DOHH2 (cell line): ENCODE measurements around the gene KIFC1.

Experiments used
- H3F3A ChIP-seq: fragments of 200-600 bp; sonication (generic), shearing (Covaris generic); 2 replicates; pipeline ENCODE4 v1.6.0; 2016; ENCODE audit warnings: antibody characterized with exemption, mild to moderate bottlenecking; ENCODE audit not compliant: control insufficient read depth, insufficient read depth
- H3K27ac ChIP-seq: fragments of 200-600 bp; sonication (generic); 2 replicates; pipeline ENCODE4 v1.5.1; 2014; ENCODE audit warnings: low read depth, mild to moderate bottlenecking, low read length, moderate library complexity
- H3K27me3 ChIP-seq: fragments of 200-600 bp; sonication (generic); 2 replicates; pipeline ENCODE4 v1.6.1; 2014; ENCODE audit warnings: mild to moderate bottlenecking, low read length, mixed read lengths; ENCODE audit not compliant: control insufficient read depth
- H3K36me3 ChIP-seq: fragments of 200-600 bp; sonication (generic); 2 replicates; pipeline ENCODE4 v1.6.1; 2014; ENCODE audit warnings: mild to moderate bottlenecking, low read length, moderate library complexity, mixed read lengths; ENCODE audit not compliant: control insufficient read depth
- H3K4me1 ChIP-seq: fragments of 200-600 bp; sonication (generic); 2 replicates; pipeline ENCODE4 v1.6.1; 2014; ENCODE audit warnings: mild to moderate bottlenecking, low read length, mixed read lengths; ENCODE audit not compliant: control insufficient read depth
- H3K4me2 ChIP-seq: fragments of 200-600 bp; sonication (generic); 2 replicates; pipeline ENCODE4 v1.6.0; 2014; ENCODE audit warnings: mild to moderate bottlenecking, low read length, moderate library complexity
- H3K4me3 ChIP-seq: fragments of 200-600 bp; sonication (generic); 2 replicates; pipeline ENCODE4 v1.5.1; 2014; ENCODE audit warnings: mild to moderate bottlenecking, low read length, mixed read lengths
- H3K79me2 ChIP-seq: fragments of 200-600 bp; sonication (generic); 2 replicates; pipeline ENCODE4 v1.6.1; 2014; ENCODE audit warnings: mild to moderate bottlenecking, low read length, mixed read lengths; ENCODE audit not compliant: control insufficient read depth
- H3K9me2 ChIP-seq: fragments of 200-600 bp; sonication (generic); replicated peaks from 2 replicates; pipeline ENCODE4 v1.6.1; 2014; ENCODE audit warnings: mild to moderate bottlenecking, low read length, mixed read lengths; ENCODE audit not compliant: control insufficient read depth
- H3K9me3 ChIP-seq: fragments of 200-600 bp; sonication (generic); 2 replicates; pipeline ENCODE4 v1.6.1; 2014; ENCODE audit warnings: antibody characterized with exemption, low read length, mixed read lengths; ENCODE audit not compliant: control insufficient read depth, insufficient read depth
- H4K20me1 ChIP-seq: fragments of 200-600 bp; sonication (generic); 2 replicates; pipeline ENCODE4 v1.6.0; 2014; ENCODE audit warnings: low read depth, mild to moderate bottlenecking, antibody characterized with exemption, low read length, moderate library complexity; ENCODE audit not compliant: control insufficient read depth, insufficient read depth
- EZH2phosphoT487 ChIP-seq: fragments of 200-600 bp; sonication (generic); IDR thresholded peaks from 2 replicates; pipeline ENCODE4 v1.6.1; 2017; ENCODE audit warnings: borderline replicate concordance, mild to moderate bottlenecking, antibody characterized with exemption, low read length, moderate library complexity, mixed read lengths
- TF ChIP-seq, protein P1 (sequence below): fragments of 200-600 bp; sonication (generic); IDR thresholded peaks from one replicate; pipeline ENCODE4 v1.5.1; 2014; ENCODE audit warnings: antibody characterized with exemption, mild to moderate bottlenecking, low read depth, low read length; ENCODE audit not compliant: poor library complexity, severe bottlenecking

KIFC1 gene

DNA sequence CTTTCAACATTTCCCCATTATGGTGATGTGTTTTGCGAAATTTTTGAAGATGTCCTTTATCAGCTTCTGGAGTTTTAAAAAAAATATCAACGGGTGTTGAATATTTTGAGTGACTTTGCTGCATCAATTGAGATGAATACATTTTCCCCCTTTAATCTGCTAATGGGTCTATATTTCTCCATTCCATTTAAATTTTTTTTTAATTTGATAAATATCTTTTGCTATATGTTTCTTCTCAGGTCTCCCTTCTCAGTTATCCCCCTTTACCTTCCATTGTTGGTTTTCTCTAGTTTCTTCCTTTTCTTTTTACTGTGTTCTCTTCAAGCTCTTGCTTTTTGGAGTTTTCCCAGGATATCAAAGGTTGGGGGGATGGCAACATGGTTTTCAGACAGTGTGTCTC lies 1.4 kb upstream of the KIFC1 start:
- Histone ChIP-seq H3F3A (peaks cover 10% of the 10 kb centered on the region), H3K27me3 (no peaks in the 10 kb centered on the region), H3K9me3 (no peaks in the 10 kb centered on the region), H3K79me2 (peaks cover 36% of the 10 kb centered on the region), H3K4me1 (peaks cover 25% of the 10 kb centered on the region), H4K20me1 (peaks cover 12% of the 10 kb centered on the region; the same call in 1 of the 2 replicates), H3K9me2 (no peaks in the 10 kb centered on the region), H3K36me3 (peaks cover 34% of the 10 kb centered on the region), H3K27ac (no peak overlapping the region), H3K4me3 (no peak overlapping the region), H3K4me2 (peak overlapping the region; percentile 86; the same call in 1 of the 2 replicates)
- TF ChIP-seq EZH2phosphoT487 = no peak
- TF ChIP-seq, protein P1, sequence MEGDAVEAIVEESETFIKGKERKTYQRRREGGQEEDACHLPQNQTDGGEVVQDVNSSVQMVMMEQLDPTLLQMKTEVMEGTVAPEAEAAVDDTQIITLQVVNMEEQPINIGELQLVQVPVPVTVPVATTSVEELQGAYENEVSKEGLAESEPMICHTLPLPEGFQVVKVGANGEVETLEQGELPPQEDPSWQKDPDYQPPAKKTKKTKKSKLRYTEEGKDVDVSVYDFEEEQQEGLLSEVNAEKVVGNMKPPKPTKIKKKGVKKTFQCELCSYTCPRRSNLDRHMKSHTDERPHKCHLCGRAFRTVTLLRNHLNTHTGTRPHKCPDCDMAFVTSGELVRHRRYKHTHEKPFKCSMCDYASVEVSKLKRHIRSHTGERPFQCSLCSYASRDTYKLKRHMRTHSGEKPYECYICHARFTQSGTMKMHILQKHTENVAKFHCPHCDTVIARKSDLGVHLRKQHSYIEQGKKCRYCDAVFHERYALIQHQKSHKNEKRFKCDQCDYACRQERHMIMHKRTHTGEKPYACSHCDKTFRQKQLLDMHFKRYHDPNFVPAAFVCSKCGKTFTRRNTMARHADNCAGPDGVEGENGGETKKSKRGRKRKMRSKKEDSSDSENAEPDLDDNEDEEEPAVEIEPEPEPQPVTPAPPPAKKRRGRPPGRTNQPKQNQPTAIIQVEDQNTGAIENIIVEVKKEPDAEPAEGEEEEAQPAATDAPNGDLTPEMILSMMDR = no peak

DNA sequence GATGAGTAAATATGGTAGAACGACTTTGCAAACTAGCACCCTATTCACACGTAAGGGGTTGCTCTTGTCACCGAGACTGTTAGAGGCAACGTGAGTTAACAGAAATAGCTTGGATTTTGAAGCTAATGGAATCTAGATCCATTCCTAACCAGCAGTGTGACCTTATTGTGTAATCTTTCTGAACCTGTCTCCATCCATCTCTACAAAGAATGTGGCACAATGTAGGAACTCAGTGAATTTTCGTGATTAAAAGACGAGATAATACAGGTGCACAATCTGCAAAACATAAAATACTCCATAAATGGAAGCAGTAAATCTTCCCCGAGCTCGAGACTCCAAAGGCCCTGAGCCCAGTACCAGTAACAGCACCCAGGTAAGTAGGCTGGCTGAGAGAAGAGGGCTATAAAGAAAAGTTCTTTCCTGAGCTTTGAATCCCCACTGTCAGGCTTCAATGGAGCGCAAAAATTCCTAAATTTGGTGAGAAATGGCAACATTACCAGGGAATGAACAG lies 801 bp upstream of the KIFC1 start:
- Histone ChIP-seq H3K9me3 (no peaks in the 10 kb centered on the region), H3K9me2 (no peaks in the 10 kb centered on the region), H3K4me2 (peak overlapping the region; percentile 86), H4K20me1 (peaks cover 18% of the 10 kb centered on the region; the same call in 1 of the 2 replicates), H3K27ac (peak overlapping the region; percentile 86), H3F3A (peaks cover 10% of the 10 kb centered on the region), H3K4me1 (peaks cover 30% of the 10 kb centered on the region), H3K4me3 (peak overlapping the region; percentile 74), H3K36me3 (peaks cover 41% of the 10 kb centered on the region), H3K27me3 (no peaks in the 10 kb centered on the region), H3K79me2 (peaks cover 42% of the 10 kb centered on the region)
- no peak for TF ChIP-seq EZH2phosphoT487
- TF ChIP-seq, protein P1 = no peak

DNA sequence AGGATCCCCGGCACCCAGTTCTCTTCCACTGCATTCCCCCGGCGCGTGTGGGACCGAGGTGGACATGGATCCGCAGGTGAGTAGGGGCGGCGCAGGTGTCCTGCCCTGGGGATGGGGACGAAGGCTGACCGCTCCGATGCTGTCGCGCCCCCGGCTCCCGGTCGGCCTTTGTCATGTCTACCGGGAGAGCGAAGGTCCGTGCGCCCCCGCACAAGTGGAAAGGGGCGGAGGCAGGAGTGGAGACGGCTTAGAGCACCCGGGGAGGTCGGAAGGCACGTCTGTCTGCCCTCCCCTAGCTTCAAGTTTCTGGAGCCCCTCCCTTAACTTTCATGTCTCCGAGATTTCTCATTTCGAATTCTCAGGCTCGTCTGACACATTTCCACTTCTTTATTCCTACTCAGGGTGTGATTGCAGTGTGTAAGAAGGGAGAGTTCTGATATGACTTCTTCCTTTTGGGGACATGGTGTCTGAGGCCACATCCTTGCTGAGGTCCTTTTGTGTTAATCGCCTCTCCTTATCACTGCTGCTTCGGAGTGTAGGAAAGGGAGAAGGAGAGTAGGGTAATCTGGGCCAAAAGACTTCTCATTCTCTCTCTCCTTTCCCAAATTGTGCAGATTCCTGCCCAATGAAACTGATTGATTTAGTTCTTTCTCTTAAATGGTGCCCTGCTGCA lies 435 bp downstream of the KIFC1 start:
- H3K27ac ChIP-seq = peak overlapping the region; percentile 86

More for the DNA sequence above, 435 bp downstream of the KIFC1 start:
- Histone ChIP-seq H3K36me3 (peaks cover 46% of the 10 kb centered on the region), H3K4me3 (peak overlapping the region; percentile 74), H3K79me2 (peaks cover 54% of the 10 kb centered on the region), H3K9me3 (no peaks in the 10 kb centered on the region), H4K20me1 (peaks cover 20% of the 10 kb centered on the region; the same call in 1 of the 2 replicates), H3K9me2 (no peaks in the 10 kb centered on the region), H3F3A (peaks cover 10% of the 10 kb centered on the region), H3K4me1 (peaks cover 32% of the 10 kb centered on the region), H3K4me2 (peak overlapping the region; percentile 85), H3K27me3 (no peaks in the 10 kb centered on the region)
- TF ChIP-seq, protein P1 = no peak
- TF ChIP-seq EZH2phosphoT487 = no peak
